Osteocyte (in vitro differentiated cells): Measurements from ENCODE around the gene ANKRD44. TPM values are rescaled to one million over a fixed set of nuclear protein-coding genes. Genes with fewer than 3 reads are reported as not detected.

Source experiments
- DNase-seq: peaks from one replicate; pipeline ENCODE4 v3.0.0; 2021; ENCODE audit warnings: mixed read lengths; ENCODE audit not compliant: unreplicated experiment; ENCODE audit errors: extremely low spot score
- H3K27ac Mint-ChIP-seq: one replicate; pipeline ENCODE4 v1.8.0; 2021; ENCODE audit warnings: mild to moderate bottlenecking, mixed read lengths; ENCODE audit not compliant: unreplicated experiment
- H3K27me3 Mint-ChIP-seq: one replicate; pipeline ENCODE4 v1.8.0; 2021; ENCODE audit warnings: mixed read lengths; ENCODE audit not compliant: unreplicated experiment
- H3K36me3 Mint-ChIP-seq: one replicate; pipeline ENCODE4 v1.8.0; 2021; ENCODE audit warnings: mixed read lengths; ENCODE audit not compliant: unreplicated experiment
- H3K4me1 Mint-ChIP-seq: one replicate; pipeline ENCODE4 v1.8.0; 2021; ENCODE audit warnings: mixed read lengths; ENCODE audit not compliant: unreplicated experiment
- H3K4me3 Mint-ChIP-seq: one replicate; pipeline ENCODE4 v1.8.0; 2021; ENCODE audit warnings: mild to moderate bottlenecking, moderate library complexity, mixed read lengths; ENCODE audit not compliant: unreplicated experiment
- H3K9me3 Mint-ChIP-seq: one replicate; pipeline ENCODE4 v1.8.0; 2021; ENCODE audit warnings: mixed read lengths; ENCODE audit not compliant: unreplicated experiment
- CTCF ChIP-seq: fragments of 200-600 bp; sonication (generic); IDR thresholded peaks from 2 replicates; pipeline ENCODE4 v1.5.0; 2021; ENCODE audit warnings: antibody characterized with exemption, mild to moderate bottlenecking, moderate library complexity
- total RNA-seq: library from RNA; stranded (reverse); gene quantifications from 2 replicates; pipeline ENCODE4 v1.2.1, GENCODE V29; 2021

ANKRD44 gene
- total RNA-seq, 1 donor from 2014 or later: 16.6 TPM

- H3K36me3 Mint-ChIP-seq: no peaks in the 10 kb centered on the region
These were observed 182.5 kb downstream of the ANKRD44 start for GRCh38 chr2:197128126-197128525.

GRCh38 chr2:197126630-197127352, 183.8 kb downstream of the ANKRD44 start:
- no peak for TF ChIP-seq CTCF
- DNase-seq: no peak
- no peaks in the 10 kb centered on the region for H3K9me3 Mint-ChIP-seq
- H3K4me1 Mint-ChIP-seq: peaks cover 2% of the 10 kb centered on the region
- H3K4me3 Mint-ChIP-seq: no peak overlapping the region
- H3K27ac Mint-ChIP-seq: no peak overlapping the region
- no peaks in the 10 kb centered on the region for H3K27me3 Mint-ChIP-seq
- no peaks in the 10 kb centered on the region for H3K36me3 Mint-ChIP-seq

More at GRCh38 chr2:197128126-197128525, 182.5 kb downstream of the ANKRD44 start:
- Mint-ChIP-seq H3K27me3 (no peaks in the 10 kb centered on the region), H3K4me3 (no peak overlapping the region), H3K9me3 (no peaks in the 10 kb centered on the region), H3K4me1 (peaks cover 2% of the 10 kb centered on the region), H3K27ac (no peak overlapping the region)
- DNase-seq: no peak
- no peak for TF ChIP-seq CTCF

- H3K27ac Mint-ChIP-seq: no peak overlapping the region
- no peak for DNase-seq
- TF ChIP-seq CTCF: no peak
These were observed 185.8 kb downstream of the ANKRD44 start for GRCh38 chr2:197124639-197125390.

GRCh38 chr2:197122821-197123220, 187.8 kb downstream of the ANKRD44 start:
- Mint-ChIP-seq H3K4me3 (no peak overlapping the region), H3K4me1 (peaks cover 2% of the 10 kb centered on the region), H3K9me3 (no peaks in the 10 kb centered on the region), H3K27ac (no peak overlapping the region), H3K27me3 (no peaks in the 10 kb centered on the region), H3K36me3 (peaks cover 4% of the 10 kb centered on the region)
- TF ChIP-seq CTCF: no peak
- no peak for DNase-seq

More at GRCh38 chr2:197124639-197125390, 185.8 kb downstream of the ANKRD44 start:
- Mint-ChIP-seq H3K4me1 (peaks cover 2% of the 10 kb centered on the region), H3K9me3 (no peaks in the 10 kb centered on the region), H3K4me3 (no peak overlapping the region), H3K36me3 (peaks cover 4% of the 10 kb centered on the region), H3K27me3 (no peaks in the 10 kb centered on the region)

GRCh38 chr2:197121756-197122385, 188.7 kb downstream of the ANKRD44 start:
- no peaks in the 10 kb centered on the region for H3K9me3 Mint-ChIP-seq
- no peak for TF ChIP-seq CTCF
- no peaks in the 10 kb centered on the region for H3K27me3 Mint-ChIP-seq
- peaks cover 2% of the 10 kb centered on the region for H3K4me1 Mint-ChIP-seq
- peaks cover 4% of the 10 kb centered on the region for H3K36me3 Mint-ChIP-seq
- no peak overlapping the region for H3K27ac Mint-ChIP-seq
- H3K4me3 Mint-ChIP-seq: no peak overlapping the region
- DNase-seq: no peak
